GM10266 (cell line): ENCODE measurements around the gene ADI1.

ENCODE experiments used
- DNase-seq: peaks from one replicate; pipeline ENCODE4 v3.0.0; 2012; ENCODE audit errors: extremely low spot score
- TF ChIP-seq, protein P1 (sequence below): IDR thresholded peaks from 2 replicates; pipeline ENCODE4 v1.5.1; 2012; ENCODE audit warnings: mild to moderate bottlenecking, low read depth; ENCODE audit not compliant: control insufficient read depth, insufficient read depth; ENCODE audit errors: missing control alignments

Gene ADI1

GRCh38 chr2:3488061-3488531 is 31.2 kb downstream of the ADI1 start:
- TF ChIP-seq, protein P1, sequence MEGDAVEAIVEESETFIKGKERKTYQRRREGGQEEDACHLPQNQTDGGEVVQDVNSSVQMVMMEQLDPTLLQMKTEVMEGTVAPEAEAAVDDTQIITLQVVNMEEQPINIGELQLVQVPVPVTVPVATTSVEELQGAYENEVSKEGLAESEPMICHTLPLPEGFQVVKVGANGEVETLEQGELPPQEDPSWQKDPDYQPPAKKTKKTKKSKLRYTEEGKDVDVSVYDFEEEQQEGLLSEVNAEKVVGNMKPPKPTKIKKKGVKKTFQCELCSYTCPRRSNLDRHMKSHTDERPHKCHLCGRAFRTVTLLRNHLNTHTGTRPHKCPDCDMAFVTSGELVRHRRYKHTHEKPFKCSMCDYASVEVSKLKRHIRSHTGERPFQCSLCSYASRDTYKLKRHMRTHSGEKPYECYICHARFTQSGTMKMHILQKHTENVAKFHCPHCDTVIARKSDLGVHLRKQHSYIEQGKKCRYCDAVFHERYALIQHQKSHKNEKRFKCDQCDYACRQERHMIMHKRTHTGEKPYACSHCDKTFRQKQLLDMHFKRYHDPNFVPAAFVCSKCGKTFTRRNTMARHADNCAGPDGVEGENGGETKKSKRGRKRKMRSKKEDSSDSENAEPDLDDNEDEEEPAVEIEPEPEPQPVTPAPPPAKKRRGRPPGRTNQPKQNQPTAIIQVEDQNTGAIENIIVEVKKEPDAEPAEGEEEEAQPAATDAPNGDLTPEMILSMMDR = no peak
- no peak for DNase-seq

DNA sequence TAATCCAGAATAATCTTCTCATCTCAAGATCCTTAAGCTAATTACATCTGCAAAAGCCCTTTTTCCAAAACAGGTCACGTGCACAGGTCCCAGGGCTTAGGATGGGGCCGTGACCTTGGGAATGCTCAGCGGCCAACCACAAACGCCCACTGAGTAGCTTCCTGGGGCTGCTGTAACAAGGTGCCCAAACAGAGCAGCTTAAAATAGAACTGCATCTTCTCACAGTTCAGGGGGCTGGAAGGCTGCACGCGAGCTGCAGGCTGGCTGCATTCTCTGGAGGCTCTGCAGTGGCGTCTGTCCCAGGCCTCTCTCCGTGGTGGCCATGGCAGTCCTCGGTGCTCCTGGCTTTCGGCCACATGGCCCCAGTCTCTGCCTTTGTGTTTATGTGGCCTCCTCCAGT is 31.9 kb downstream of the ADI1 start:
- DNase-seq = no peak
- TF ChIP-seq, protein P1 = no peak

GRCh38 chr2:3487028-3487425 is 32.3 kb downstream of the ADI1 start:
- TF ChIP-seq, protein P1 = no peak
- DNase-seq = no peak

DNA sequence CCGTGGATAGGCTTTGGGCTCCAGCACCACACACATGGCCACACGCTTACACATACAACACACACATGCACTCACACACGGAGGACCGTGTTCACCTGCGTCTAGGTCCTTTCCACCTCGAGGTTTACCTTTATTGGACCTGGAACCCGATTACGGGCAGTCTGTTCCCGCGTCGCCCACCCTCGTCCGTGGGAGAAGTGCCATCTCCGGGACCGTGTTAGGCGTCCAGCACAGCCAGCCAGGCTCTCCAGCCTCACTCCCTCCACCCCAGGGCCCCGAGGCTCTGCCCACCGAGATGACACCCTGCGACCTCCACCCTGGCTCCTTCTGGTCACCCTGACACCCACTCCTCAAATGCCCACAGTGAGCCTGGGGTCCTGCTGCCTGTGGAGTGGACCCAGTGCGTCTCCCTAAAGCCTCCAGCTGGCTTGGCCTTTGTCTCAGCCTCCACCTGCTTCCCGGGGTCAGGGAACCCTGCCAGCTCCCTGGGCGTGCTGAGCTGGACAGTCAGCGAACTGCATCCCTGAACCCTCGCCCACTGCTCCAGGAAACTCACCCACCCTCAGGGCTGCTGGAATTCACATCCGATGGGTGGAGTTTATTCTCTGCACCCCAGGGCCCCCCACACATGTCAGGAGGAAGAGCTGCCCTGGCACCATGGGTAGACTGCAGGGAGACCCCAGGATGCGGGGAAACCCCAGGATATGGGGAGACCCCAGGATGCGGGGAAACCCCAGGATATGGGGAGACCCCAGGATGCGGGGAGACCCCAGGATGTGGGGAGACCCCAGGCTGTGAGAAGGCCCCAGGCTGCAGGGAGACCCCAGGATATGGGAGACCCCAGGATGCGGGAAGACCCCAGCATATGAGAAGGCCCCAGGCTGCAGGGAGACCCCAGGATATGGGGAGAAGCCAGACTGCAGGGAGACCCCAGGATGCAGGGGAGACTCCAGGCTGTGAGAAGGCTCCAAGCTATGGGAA is 33.0 kb downstream of the ADI1 start:
- TF ChIP-seq, protein P1 = no peak
- DNase-seq = no peak

- TF ChIP-seq, protein P1 = no peak
- DNase-seq = no peak
Measured at GRCh38 chr2:3485166-3485565, 34.2 kb downstream of the ADI1 start.

- TF ChIP-seq, protein P1 = no peak
- DNase-seq = no peak
Measured at GRCh38 chr2:3483986-3484960, 35.1 kb downstream of the ADI1 start.
